T-helper 2 cell treated with Interferon-gamma antibody and Interleukin-4, amounts not matched to agents 5 μg/mL and 100 μg/mL, for 36 hours (primary cell): ENCODE results near the gene VIPR2.

Experiments
- DNase-seq: peaks from one replicate; pipeline ENCODE4 v3.0.0; 2021; ENCODE audit warnings: low spot score
- H3K27ac Mint-ChIP-seq: one replicate; pipeline ENCODE4 v1.8.0; 2021; ENCODE audit warnings: mild to moderate bottlenecking, mixed read lengths
- H3K27me3 Mint-ChIP-seq: one replicate; pipeline ENCODE4 v1.8.0; 2021; ENCODE audit warnings: low read depth, mixed read lengths
- H3K36me3 Mint-ChIP-seq: one replicate; pipeline ENCODE4 v1.8.0; 2021; ENCODE audit warnings: low read depth, mixed read lengths
- H3K4me1 Mint-ChIP-seq: one replicate; pipeline ENCODE4 v1.8.0; 2021; ENCODE audit warnings: low read depth, mixed read lengths
- H3K4me3 Mint-ChIP-seq: one replicate; pipeline ENCODE4 v1.8.0; 2022; ENCODE audit warnings: mild to moderate bottlenecking, moderate library complexity, mixed read lengths
- H3K9me3 Mint-ChIP-seq: one replicate; pipeline ENCODE4 v1.8.0; 2021; ENCODE audit warnings: mixed read lengths

VIPR2 gene

GRCh38 chr7:159116581-159117339, 27.9 kb downstream of the VIPR2 start:
- H3K27ac Mint-ChIP-seq: no peak overlapping the region
- H3K27me3 Mint-ChIP-seq: peaks cover 33% of the 10 kb centered on the region
- no peak overlapping the region for H3K4me3 Mint-ChIP-seq
- peaks cover 5% of the 10 kb centered on the region for H3K4me1 Mint-ChIP-seq
- no peaks in the 10 kb centered on the region for H3K36me3 Mint-ChIP-seq
- no peak for DNase-seq
- peaks cover 4% of the 10 kb centered on the region for H3K9me3 Mint-ChIP-seq

- Mint-ChIP-seq H3K36me3 (peaks cover 2% of the 10 kb centered on the region), H3K9me3 (no peaks in the 10 kb centered on the region), H3K4me1 (peaks cover 5% of the 10 kb centered on the region), H3K4me3 (no peak overlapping the region), H3K27ac (no peak overlapping the region), H3K27me3 (peaks cover 35% of the 10 kb centered on the region)
- DNase-seq: no peak
Observed at GRCh38 chr7:159115601-159116501, 28.8 kb downstream of the VIPR2 start.

- H3K36me3 Mint-ChIP-seq: peaks cover 2% of the 10 kb centered on the region
- peaks cover 5% of the 10 kb centered on the region for H3K4me1 Mint-ChIP-seq
- H3K9me3 Mint-ChIP-seq: no peaks in the 10 kb centered on the region
- H3K27me3 Mint-ChIP-seq: peaks cover 35% of the 10 kb centered on the region
- no peak for DNase-seq
- no peak overlapping the region for H3K27ac Mint-ChIP-seq
- H3K4me3 Mint-ChIP-seq: no peak overlapping the region
Observed at GRCh38 chr7:159114981-159115380, 29.7 kb downstream of the VIPR2 start.

GRCh38 chr7:159114096-159114495, 30.6 kb downstream of the VIPR2 start:
- no peak overlapping the region for H3K4me3 Mint-ChIP-seq
- H3K9me3 Mint-ChIP-seq: no peaks in the 10 kb centered on the region
- peaks cover 38% of the 10 kb centered on the region for H3K27me3 Mint-ChIP-seq
- peaks cover 2% of the 10 kb centered on the region for H3K36me3 Mint-ChIP-seq
- no peak for DNase-seq
- peaks cover 5% of the 10 kb centered on the region for H3K4me1 Mint-ChIP-seq
- H3K27ac Mint-ChIP-seq: no peak overlapping the region

GRCh38 chr7:159113056-159113455, 31.6 kb downstream of the VIPR2 start:
- Mint-ChIP-seq H3K9me3 (no peaks in the 10 kb centered on the region), H3K36me3 (peaks cover 2% of the 10 kb centered on the region), H3K4me3 (no peak overlapping the region), H3K27me3 (peaks cover 38% of the 10 kb centered on the region), H3K4me1 (peaks cover 5% of the 10 kb centered on the region), H3K27ac (no peak overlapping the region)
- DNase-seq: no peak

- Mint-ChIP-seq H3K36me3 (peaks cover 2% of the 10 kb centered on the region), H3K4me3 (peak overlapping the region; percentile 23), H3K27ac (peak overlapping the region; percentile 26), H3K4me1 (peaks cover 5% of the 10 kb centered on the region), H3K27me3 (peaks cover 38% of the 10 kb centered on the region), H3K9me3 (no peaks in the 10 kb centered on the region)
- no peak for DNase-seq
Observed at GRCh38 chr7:159112136-159113011, 32.3 kb downstream of the VIPR2 start.

- Mint-ChIP-seq H3K4me1 (peaks cover 9% of the 10 kb centered on the region), H3K36me3 (peaks cover 2% of the 10 kb centered on the region), H3K27me3 (peaks cover 26% of the 10 kb centered on the region), H3K4me3 (no peak overlapping the region), H3K27ac (no peak overlapping the region), H3K9me3 (no peaks in the 10 kb centered on the region)
- DNase-seq: no peak
Observed at GRCh38 chr7:159109653-159110035, 35.0 kb downstream of the VIPR2 start.

- Mint-ChIP-seq H3K9me3 (no peaks in the 10 kb centered on the region), H3K36me3 (peaks cover 2% of the 10 kb centered on the region), H3K27me3 (peaks cover 22% of the 10 kb centered on the region), H3K27ac (no peak overlapping the region), H3K4me3 (no peak overlapping the region), H3K4me1 (peaks cover 7% of the 10 kb centered on the region)
- no peak for DNase-seq
Observed at GRCh38 chr7:159108941-159109652, 35.6 kb downstream of the VIPR2 start.

GRCh38 chr7:159108491-159108890, 36.2 kb downstream of the VIPR2 start:
- no peak overlapping the region for H3K4me3 Mint-ChIP-seq
- H3K27me3 Mint-ChIP-seq: peaks cover 17% of the 10 kb centered on the region

GRCh38 chr7:159107161-159107892, 37.3 kb downstream of the VIPR2 start:
- peaks cover under 1% of the 10 kb centered on the region for H3K9me3 Mint-ChIP-seq
- peaks cover 3% of the 10 kb centered on the region for H3K36me3 Mint-ChIP-seq
- peaks cover 7% of the 10 kb centered on the region for H3K4me1 Mint-ChIP-seq
- no peak overlapping the region for H3K27ac Mint-ChIP-seq
- no peak for DNase-seq
- H3K4me3 Mint-ChIP-seq: no peak overlapping the region
- H3K27me3 Mint-ChIP-seq: peaks cover 10% of the 10 kb centered on the region

More at GRCh38 chr7:159108491-159108890, 36.2 kb downstream of the VIPR2 start:
- H3K4me1 Mint-ChIP-seq: peaks cover 7% of the 10 kb centered on the region
- no peaks in the 10 kb centered on the region for H3K9me3 Mint-ChIP-seq
- peaks cover 2% of the 10 kb centered on the region for H3K36me3 Mint-ChIP-seq
- H3K27ac Mint-ChIP-seq: no peak overlapping the region
- DNase-seq: no peak

GRCh38 chr7:159105832-159106811, 38.5 kb downstream of the VIPR2 start:
- Mint-ChIP-seq H3K27me3 (peaks cover 6% of the 10 kb centered on the region), H3K9me3 (peaks cover 9% of the 10 kb centered on the region), H3K27ac (no peak overlapping the region), H3K4me1 (peaks cover 4% of the 10 kb centered on the region), H3K36me3 (peaks cover 9% of the 10 kb centered on the region), H3K4me3 (no peak overlapping the region)
- DNase-seq: no peak
